HG03175 (cell line): Measurements from ENCODE around the gene TLX1.

Experiments
- ATAC-seq: cut with Tn5 transposase; IDR thresholded peaks from one replicate; pipeline ENCODE4 v1.9.1; 2021; ENCODE audit warnings: mild to moderate bottlenecking, moderate library complexity; ENCODE audit not compliant: unreplicated experiment

The TLX1 gene

GRCh38 chr10:101133489-101134298 lies 2.6 kb downstream of the TLX1 start:
- no peak for ATAC-seq

GRCh38 chr10:101134299-101135127 lies 3.4 kb downstream of the TLX1 start:
- ATAC-seq, result no peak

- no peak for ATAC-seq
Measured at GRCh38 chr10:101135141-101136006, 4.3 kb downstream of the TLX1 start.

DNA sequence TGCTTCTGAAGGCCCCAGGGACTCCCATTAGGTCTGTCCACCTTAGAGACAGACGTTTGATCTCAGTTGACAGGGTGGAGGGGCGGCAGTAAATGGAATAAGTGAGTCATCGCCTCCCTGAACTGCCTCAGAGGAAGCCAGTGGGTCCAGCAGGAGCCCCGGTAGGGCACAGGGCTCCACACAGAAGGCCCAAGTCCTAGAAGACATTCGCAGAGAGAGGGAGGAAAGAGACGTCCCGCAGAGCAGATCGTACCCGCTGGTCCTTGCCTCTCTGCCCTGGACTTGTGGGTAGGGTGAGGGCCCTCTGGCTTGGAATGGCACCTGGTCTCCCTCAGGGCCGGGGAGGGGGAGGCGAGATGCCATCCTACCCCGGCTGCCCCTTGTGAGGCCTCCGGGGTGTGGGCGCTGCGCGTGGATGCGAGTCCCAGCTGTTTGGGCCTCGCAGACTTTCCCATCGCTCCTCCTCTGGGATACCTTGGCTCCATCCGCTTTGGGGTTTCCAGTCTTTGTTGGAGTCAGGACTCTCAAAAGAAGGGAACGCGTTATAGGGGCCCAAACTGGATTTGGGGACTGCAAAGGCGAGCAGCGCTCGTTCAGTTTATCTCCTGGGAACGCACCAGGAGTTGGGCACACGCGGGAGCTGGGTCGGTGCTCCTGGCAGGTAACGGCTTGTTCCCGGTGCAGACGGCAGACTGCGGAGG lies 5.1 kb downstream of the TLX1 start:
- ATAC-seq, result no peak

DNA sequence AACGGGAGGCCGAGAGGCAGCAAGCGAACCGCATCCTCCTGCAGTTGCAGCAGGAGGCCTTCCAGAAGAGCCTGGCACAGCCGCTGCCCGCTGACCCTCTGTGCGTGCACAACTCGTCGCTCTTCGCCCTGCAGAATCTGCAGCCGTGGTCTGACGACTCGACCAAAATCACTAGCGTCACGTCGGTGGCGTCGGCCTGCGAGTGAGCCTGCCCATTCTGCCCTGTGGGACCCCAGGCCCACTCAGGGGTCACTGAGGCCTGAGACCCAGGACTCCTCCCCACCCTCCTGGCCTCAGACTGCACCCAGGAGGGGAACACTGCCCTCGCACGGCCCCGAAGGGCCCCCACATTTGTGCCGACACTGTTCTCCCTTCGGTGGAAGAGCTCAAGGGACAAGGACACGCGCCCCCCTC lies 5.6 kb downstream of the TLX1 start:
- no peak for ATAC-seq

DNA sequence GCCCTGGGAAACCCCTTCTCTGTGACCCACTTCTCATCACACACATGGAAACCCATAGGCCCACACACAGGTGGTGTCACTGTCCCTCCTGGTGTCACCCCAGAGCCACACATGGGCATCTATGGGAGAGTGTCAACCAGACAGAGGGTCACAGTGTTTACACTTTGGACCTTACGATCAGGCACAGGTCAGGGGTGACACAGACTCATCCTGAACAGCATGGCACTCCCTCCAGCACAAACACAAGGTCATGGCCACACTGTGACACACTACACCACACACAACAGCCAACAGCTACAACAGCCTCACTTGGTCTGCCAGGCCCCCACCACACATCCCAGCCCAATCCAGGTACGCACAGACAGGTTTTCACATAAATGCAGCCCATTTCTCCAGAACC lies 6.2 kb downstream of the TLX1 start:
- ATAC-seq, result no peak

GRCh38 chr10:101138788-101139420 lies 7.8 kb downstream of the TLX1 start:
- no peak for ATAC-seq

DNA sequence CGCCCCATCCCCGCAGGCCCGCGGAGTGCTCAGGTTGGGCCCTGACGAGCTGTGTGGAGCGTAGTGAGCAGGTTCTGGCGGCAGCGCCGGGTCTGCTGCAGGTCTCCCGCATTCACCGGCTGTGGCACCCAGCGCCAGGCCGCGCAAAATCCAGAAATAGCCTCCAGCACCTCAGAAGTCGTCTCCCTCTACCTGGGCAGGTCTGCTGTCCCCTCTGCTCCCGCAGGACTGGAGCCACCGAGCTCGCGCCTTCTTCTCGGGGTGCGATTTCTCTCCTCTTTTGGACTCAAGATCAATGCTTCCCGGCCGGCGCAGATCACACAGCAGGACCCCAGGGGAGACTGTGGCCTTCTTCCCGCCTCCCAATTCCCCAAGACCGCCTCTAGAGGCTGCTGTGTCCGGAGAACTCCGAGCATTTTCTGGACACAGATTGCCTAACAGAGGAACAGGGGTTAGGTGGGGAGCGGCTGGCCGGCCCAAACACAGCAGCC lies 8.4 kb downstream of the TLX1 start:
- no peak for ATAC-seq

DNA sequence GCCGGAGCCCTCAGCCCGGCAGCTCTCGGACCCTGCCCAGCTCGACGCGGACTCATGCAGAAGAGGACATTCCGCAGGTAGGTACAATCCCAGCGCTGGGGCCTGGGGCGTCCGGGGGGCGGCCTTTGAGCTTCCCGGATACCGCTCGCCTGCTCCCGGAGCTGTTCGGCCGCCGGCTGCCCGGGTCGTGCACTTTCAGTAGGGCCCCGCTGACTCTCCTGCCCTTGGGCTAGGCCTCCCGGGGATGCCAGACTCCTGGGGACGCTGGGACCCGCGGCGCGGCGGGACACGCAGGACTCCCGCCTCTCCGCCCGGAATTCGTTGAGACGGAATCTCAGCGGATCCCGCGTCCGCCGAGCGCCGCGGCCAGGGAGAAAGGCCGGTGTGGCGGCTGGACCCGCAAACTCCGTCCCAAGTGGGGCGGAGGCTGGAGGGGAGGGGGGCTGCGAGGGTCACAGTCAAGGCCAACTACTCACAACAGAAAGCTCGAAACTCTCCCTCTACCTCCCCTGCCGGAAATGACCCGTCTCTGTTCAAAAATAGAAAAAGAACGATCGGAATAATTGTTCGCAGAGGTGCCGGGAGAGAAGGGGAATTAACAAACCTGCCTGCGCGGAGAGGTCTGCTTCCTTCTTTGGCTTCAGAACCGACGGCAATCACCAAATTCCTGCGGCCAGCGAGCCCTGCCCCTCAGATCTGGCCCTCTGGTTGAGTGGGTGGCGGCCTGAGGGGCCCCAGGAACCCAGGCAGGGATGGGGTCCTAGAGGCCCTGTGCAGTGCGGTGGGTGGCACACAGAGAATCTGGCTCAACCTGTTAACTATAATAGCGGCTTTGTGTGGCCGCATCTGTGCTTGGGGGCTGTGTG lies 9.2 kb downstream of the TLX1 start:
- no peak for ATAC-seq

DNA sequence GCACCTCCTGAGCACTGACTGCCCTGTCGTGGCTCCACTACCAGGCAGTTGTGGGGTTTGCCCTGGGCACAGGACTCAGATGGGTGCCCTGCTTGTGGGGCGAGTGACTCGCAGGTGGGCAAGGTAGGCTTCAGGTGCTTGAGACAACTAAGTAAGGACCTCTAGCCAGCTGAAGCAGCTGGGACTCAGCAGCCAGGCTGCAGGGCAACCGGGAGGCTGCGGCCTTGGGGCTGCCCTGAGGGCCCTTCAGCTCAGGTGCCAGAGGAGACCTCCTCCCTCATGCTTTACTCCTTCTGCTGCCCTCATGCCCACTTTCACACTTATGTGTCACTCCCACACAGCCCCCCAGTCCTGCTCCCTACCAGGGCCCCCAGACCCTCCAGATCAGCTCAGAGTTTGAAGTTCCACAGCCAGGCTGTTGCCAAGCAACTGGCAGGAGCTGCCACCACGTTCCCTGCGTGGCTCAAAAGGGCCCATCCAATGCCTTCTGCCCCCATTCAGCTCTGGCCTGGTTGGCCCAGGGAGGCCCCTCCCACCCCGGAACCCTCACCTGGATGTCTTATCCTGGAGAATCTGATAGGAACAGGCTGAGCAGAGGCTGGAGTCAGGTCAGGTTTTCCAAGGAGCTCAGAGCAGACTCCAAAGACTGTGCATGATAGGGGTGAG lies 10.0 kb downstream of the TLX1 start:
- ATAC-seq, result no peak

DNA sequence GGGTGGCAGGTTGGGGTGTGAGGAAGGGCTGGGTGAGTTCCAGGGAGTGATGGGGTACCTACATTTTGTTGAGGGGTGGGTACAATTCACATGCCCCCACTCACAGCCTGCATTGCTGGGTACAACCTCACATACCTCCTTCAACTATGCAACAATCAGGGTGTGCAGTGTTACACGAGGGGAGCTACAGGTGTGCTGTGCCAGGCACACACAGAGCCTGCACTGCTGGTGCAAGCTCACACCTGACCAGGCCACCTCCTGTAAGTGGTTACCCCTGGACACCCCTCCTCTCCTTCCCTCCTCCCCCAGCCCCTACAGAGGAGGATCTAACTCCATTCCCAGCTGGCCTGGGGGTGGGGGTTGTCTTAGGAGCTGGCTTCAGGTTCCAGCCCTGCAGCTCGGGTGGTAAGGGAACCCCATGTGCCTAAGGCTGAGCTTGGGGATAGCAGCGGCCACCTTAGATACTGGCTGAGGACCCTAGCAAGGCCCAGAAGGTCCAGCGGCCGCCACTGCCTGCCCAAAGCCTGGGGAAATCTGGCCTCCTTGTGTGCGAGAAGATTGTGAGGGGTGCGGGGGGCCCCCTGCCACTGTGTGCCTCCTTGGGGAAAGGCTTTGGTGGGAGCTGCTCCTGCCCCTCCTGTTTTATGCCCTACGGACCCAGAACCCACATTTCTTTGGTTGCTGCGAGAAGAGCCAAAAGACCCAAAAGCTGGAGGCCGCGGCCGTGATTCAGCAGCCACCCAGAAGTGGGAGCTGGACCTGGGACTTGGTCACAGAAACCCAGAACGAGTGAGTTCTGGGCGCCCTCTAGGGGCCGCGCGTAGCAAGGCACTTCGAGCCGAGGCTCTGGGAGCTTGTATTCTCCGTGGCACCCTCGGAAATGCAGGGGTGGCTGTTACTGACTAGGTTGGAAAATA lies 10.8 kb downstream of the TLX1 start:
- no peak for ATAC-seq

GRCh38 chr10:101142533-101143344 lies 11.6 kb downstream of the TLX1 start:
- ATAC-seq, result no peak

DNA sequence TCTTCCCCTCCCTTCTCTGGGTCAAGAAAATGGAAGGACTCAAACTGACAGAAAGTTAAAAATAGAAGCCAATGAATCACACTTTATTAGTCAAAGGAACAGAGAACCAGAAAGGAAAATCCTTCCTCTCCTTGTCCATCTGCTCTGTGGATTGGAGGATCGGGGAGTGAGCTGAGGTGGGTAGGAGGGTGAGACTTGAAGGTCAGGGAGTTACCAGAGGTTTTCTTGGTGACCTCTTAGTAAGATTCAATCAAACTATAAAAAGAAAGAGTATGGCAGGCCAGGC lies 12.2 kb downstream of the TLX1 start:
- no peak for ATAC-seq

- ATAC-seq, result no peak
Measured at GRCh38 chr10:101144053-101144452, 13.0 kb downstream of the TLX1 start.

DNA sequence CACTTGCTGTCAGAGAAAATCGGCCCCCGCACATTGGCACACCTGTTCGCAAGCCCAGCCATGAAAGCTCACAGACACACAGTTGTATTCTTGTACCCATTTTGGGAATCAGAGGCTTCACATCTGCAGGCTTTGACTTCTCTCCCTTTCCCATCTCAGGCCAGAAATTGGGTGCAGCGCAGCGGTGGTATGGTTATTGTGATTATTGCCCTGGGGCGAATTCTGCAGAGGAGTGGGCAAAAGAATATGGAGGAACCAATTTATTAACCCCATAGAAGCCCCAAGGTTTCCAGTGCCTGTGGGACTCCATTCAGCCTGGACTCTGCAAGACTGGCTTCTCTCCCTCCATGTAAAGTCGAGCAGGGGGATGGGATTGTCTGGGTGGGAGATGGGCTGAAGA lies 14.0 kb downstream of the TLX1 start:
- no peak for ATAC-seq

DNA sequence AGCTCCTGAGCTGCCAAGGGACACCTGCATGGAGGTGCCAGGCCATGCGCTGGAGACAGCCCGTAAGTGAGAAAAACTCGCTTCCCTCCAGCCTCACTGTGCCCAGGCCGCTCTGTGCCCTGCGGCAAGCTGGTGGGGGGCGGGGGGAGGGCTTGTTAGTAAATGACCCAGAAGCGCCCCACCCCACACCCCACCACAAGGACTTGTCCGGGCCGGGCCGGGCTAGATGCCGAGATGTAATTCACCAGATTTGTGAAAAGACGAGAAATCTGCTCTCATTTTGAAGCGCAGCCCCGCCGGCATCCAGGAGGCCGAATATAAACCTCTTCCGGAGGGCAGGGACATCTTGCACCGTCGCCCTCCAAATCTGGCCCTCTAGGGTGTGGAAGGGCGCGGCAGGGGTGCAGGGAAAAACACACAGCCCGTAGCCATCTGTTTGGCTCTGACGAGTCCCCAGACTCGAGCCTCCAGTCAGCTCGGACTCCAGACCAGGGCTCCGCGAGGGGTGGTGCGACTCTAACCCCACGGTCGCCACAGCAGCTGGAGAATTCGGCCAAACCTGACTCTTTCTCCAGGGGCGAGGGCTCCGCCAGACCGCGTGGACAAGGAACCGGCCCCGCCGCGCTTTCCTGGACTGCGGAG lies 14.8 kb downstream of the TLX1 start:
- ATAC-seq, result no peak
